GM18508 (cell line): Measurements from ENCODE around the gene STX18.
A peak's percentile ranks its signal among the peaks of the same experiment; 100 is the strongest.
"Not testable (repeated sequence)": the region's sequence is repeated elsewhere in the genome, so short reads cannot be mapped to it uniquely, and the experiment has no call there.

Source experiments
- ATAC-seq: cut with Tn5 transposase; IDR thresholded peaks from one replicate; pipeline ENCODE4 v1.9.1; 2021; ENCODE audit warnings: moderate number of reproducible peaks; ENCODE audit not compliant: insufficient read depth, unreplicated experiment

Gene STX18

GRCh38 chr4:4514786-4515185 is 27.1 kb downstream of the STX18 start:
- ATAC-seq = no peak

- ATAC-seq = no peak
Measured at GRCh38 chr4:4512282-4512681, 29.6 kb downstream of the STX18 start.

GRCh38 chr4:4510641-4511040 is 31.2 kb downstream of the STX18 start:
- not testable (repeated sequence) for ATAC-seq

GRCh38 chr4:4509521-4509920 is 32.3 kb downstream of the STX18 start:
- ATAC-seq = no peak

- ATAC-seq = no peak
Measured at GRCh38 chr4:4507923-4508322, 33.9 kb downstream of the STX18 start.

GRCh38 chr4:4507403-4507802 is 34.4 kb downstream of the STX18 start:
- no peak for ATAC-seq

- no peak for ATAC-seq
Measured at GRCh38 chr4:4506961-4507360, 34.9 kb downstream of the STX18 start.

- not testable (repeated sequence) for ATAC-seq
Measured at GRCh38 chr4:4505211-4505610, 36.6 kb downstream of the STX18 start.

- no peak for ATAC-seq
Measured at GRCh38 chr4:4504783-4505182, 37.1 kb downstream of the STX18 start.

GRCh38 chr4:4502694-4503311 is 39.0 kb downstream of the STX18 start:
- no peak for ATAC-seq

- no peak for ATAC-seq
Measured at GRCh38 chr4:4501679-4502078, 40.2 kb downstream of the STX18 start.

- ATAC-seq = no peak
Measured at GRCh38 chr4:4499438-4500123, 42.3 kb downstream of the STX18 start.

- ATAC-seq = no peak
Measured at GRCh38 chr4:4496592-4497372, 45.1 kb downstream of the STX18 start.

- no peak for ATAC-seq
Measured at GRCh38 chr4:4494882-4495281, 47.0 kb downstream of the STX18 start.

GRCh38 chr4:4492161-4492847 is 49.5 kb downstream of the STX18 start:
- peak; percentile 60 for ATAC-seq

GRCh38 chr4:4491396-4491893 is 50.4 kb downstream of the STX18 start:
- no peak for ATAC-seq

- no peak for ATAC-seq
Measured at GRCh38 chr4:4490816-4491215, 51.0 kb downstream of the STX18 start.

- no peak for ATAC-seq
Measured at GRCh38 chr4:4490041-4490440, 51.8 kb downstream of the STX18 start.

- peak; percentile 70 for ATAC-seq
Measured at GRCh38 chr4:4488405-4489404, 53.1 kb downstream of the STX18 start.
